HFFc6 (cell line): ENCODE data around the gene JSRP1. TPM values are rescaled to one million over a fixed set of nuclear protein-coding genes. Genes with fewer than 3 reads are reported as not detected.

ENCODE experiments used
- DNase-seq: peaks from one replicate; pipeline ENCODE4 v3.0.0-alpha.2; 2018
- H3K27ac Mint-ChIP-seq: 2 replicates; pipeline ENCODE4 v1.8.0; 2020; ENCODE audit warnings: mild to moderate bottlenecking, mixed read lengths
- H3K27me3 Mint-ChIP-seq: 2 replicates; pipeline ENCODE4 v1.8.0; 2021; ENCODE audit warnings: mild to moderate bottlenecking, moderate library complexity, mixed read lengths; ENCODE audit not compliant: insufficient read depth
- H3K36me3 Mint-ChIP-seq: 2 replicates; pipeline ENCODE4 v1.8.0; 2021; ENCODE audit warnings: low read depth, mixed read lengths
- H3K4me1 Mint-ChIP-seq: 2 replicates; pipeline ENCODE4 v1.8.0; 2020; ENCODE audit warnings: low read depth, mixed read lengths
- H3K4me3 Mint-ChIP-seq: 2 replicates; pipeline ENCODE4 v1.8.0; 2020; ENCODE audit warnings: mild to moderate bottlenecking, moderate library complexity, mixed read lengths
- H3K9me3 Mint-ChIP-seq: 2 replicates; pipeline ENCODE4 v1.8.0; 2020; ENCODE audit warnings: mild to moderate bottlenecking, mixed read lengths
- CTCF ChIP-seq: fragments of 200-600 bp; sonication (generic); IDR thresholded peaks from 2 replicates; pipeline ENCODE4 v1.5.0; 2021; ENCODE audit warnings: antibody characterized with exemption, mild to moderate bottlenecking
- long read RNA-seq: library from polyadenylated mRNA; unstranded; transcript quantifications from one replicate; pipeline ENCODE4 v2.0.0, GENCODE V29; 2019
- total RNA-seq, 6 experiments: library from RNA; stranded (reverse); fragmentation: NEBNext Ultra II Directional; extraction: Animal tissue kit (Norgen Biotek cat#: 25700); gene quantifications; 2 replicates in 1 of 6; 3 replicates in 5 of 6; pipeline ENCODE4 v1.2.3, GENCODE V29; 2021

JSRP1 gene
- under 1 TPM; 0.27 to 0.99 (median 0.72) TPM for total RNA-seq
- long read RNA-seq: 0 reads

GRCh38 chr19:2255982-2256685 is at the start of gene JSRP1:
Gene JSRP1, minus strand, starts transcription at chr19:2256417. Its CDS starts 1,103 bp downstream, at chr19:2255314.
- H3K27me3 Mint-ChIP-seq: peaks cover 6% of the 10 kb centered on the region
- no peak within 1 kb of the TSS for H3K4me3 Mint-ChIP-seq
- H3K9me3 Mint-ChIP-seq: no peaks in the 10 kb centered on the region
- H3K36me3 Mint-ChIP-seq: no peaks in the 10 kb centered on the region
- no peak for DNase-seq
- H3K4me1 Mint-ChIP-seq: peaks cover 13% of the 10 kb centered on the region
- no peak within 1 kb of the TSS for H3K27ac Mint-ChIP-seq
- TF ChIP-seq CTCF: no peak

GRCh38 chr19:2305452-2306280 is 49.4 kb upstream of the JSRP1 start:
- no peak for DNase-seq
- Mint-ChIP-seq H3K4me3 (no peak overlapping the region), H3K27me3 (peaks cover 21% of the 10 kb centered on the region)

GRCh38 chr19:2303211-2303798 is 47.1 kb upstream of the JSRP1 start:
- Mint-ChIP-seq H3K36me3 (no peaks in the 10 kb centered on the region), H3K27me3 (peaks cover 16% of the 10 kb centered on the region), H3K27ac (no peak overlapping the region), H3K9me3 (no peaks in the 10 kb centered on the region), H3K4me3 (no peak overlapping the region), H3K4me1 (no peaks in the 10 kb centered on the region)
- TF ChIP-seq CTCF: no peak
- no peak for DNase-seq

More at GRCh38 chr19:2305452-2306280, 49.4 kb upstream of the JSRP1 start:
- H3K36me3 Mint-ChIP-seq: no peaks in the 10 kb centered on the region
- TF ChIP-seq CTCF: no peak; the same call in 1 of the 2 replicates
- peaks cover 14% of the 10 kb centered on the region for H3K4me1 Mint-ChIP-seq
- H3K27ac Mint-ChIP-seq: no peak overlapping the region
- no peaks in the 10 kb centered on the region for H3K9me3 Mint-ChIP-seq

GRCh38 chr19:2302319-2303210 is 46.3 kb upstream of the JSRP1 start:
- no peak for DNase-seq
- Mint-ChIP-seq H3K9me3 (no peaks in the 10 kb centered on the region), H3K4me3 (no peak overlapping the region), H3K27ac (no peak overlapping the region), H3K27me3 (peaks cover 19% of the 10 kb centered on the region), H3K36me3 (no peaks in the 10 kb centered on the region), H3K4me1 (no peaks in the 10 kb centered on the region)
- TF ChIP-seq CTCF: no peak

GRCh38 chr19:2300533-2300932 is 44.3 kb upstream of the JSRP1 start:
- no peaks in the 10 kb centered on the region for H3K36me3 Mint-ChIP-seq
- TF ChIP-seq CTCF: no peak
- H3K27me3 Mint-ChIP-seq: peaks cover 18% of the 10 kb centered on the region
- no peak overlapping the region for H3K27ac Mint-ChIP-seq
- H3K9me3 Mint-ChIP-seq: no peaks in the 10 kb centered on the region
- no peak overlapping the region for H3K4me3 Mint-ChIP-seq
- H3K4me1 Mint-ChIP-seq: no peaks in the 10 kb centered on the region
- no peak for DNase-seq
